ENCODE data around the gene MAT2B. TPM values are rescaled to one million over a fixed set of nuclear protein-coding genes. Genes with fewer than 3 reads are reported as not detected.

Gene MAT2B
- total and polyA plus RNA-seq, 2 of the 13 experiments (the other 11 are each of a cell fraction or from before 2014, with no cell fraction given): 20.2 to 37.1 TPM

- TF ChIP-seq ZNF337 (CRISPR knock-in tag; IDR thresholded peaks at IDR 0.05; ENCODE audit: borderline replicate concordance, low read depth) (peak; percentile 48; the same call in 1 of the 2 replicates), SATB2 (CRISPR knock-in tag; IDR thresholded peaks at IDR 0.05) (0 out of 2 replicates have a peak, but pooled peaks have one; percentile 60), SETDB1 (CRISPR knock-in tag; IDR thresholded peaks at IDR 0.05; ENCODE audit: borderline replicate concordance) (no peak), ATF7 (IDR thresholded peaks at IDR 0.05) (no peak), ATF7 (CRISPR knock-in tag; IDR thresholded peaks at IDR 0.05) (no peak), ARID2 (CRISPR knock-in tag; IDR thresholded peaks at IDR 0.05; ENCODE audit: borderline replicate concordance) (peak; percentile 90), BORCS8-MEF2B (CRISPR knock-in tag; IDR thresholded peaks at IDR 0.05) (peak; percentile 86; the same call in 1 of the 2 replicates), ARID3A (IDR thresholded peaks at IDR 0.05; ENCODE audit: low read depth, low read length) (no peak), MLX (CRISPR knock-in tag; IDR thresholded peaks at IDR 0.05) (no peak), ZNF251 (CRISPR knock-in tag; IDR thresholded peaks at IDR 0.05) (no peak), KDM1A (CRISPR knock-in tag; IDR thresholded peaks at IDR 0.05) (no peak), FOXA1 (IDR thresholded peaks at IDR 0.05) (no peak), FOXA1 (CRISPR knock-in tag; IDR thresholded peaks at IDR 0.05) (0 out of 2 replicates have a peak, but pooled peaks have one; percentile 13), NR2F6 (IDR thresholded peaks at IDR 0.05) (no peak), NR2F6 (CRISPR knock-in tag; IDR thresholded peaks at IDR 0.05) (0 out of 2 replicates have a peak, but pooled peaks have one; percentile 21), ATF3 (CRISPR knock-in tag; IDR thresholded peaks at IDR 0.05) (no peak), THAP9 (CRISPR knock-in tag; IDR thresholded peaks at IDR 0.05; ENCODE audit: borderline replicate concordance) (peak; percentile 88), AKNA (CRISPR knock-in tag; IDR thresholded peaks at IDR 0.05; ENCODE audit: borderline replicate concordance) (peak; percentile 60; the same call in 1 of the 2 replicates), SKI (IDR thresholded peaks at IDR 0.05; ENCODE audit: partially characterized antibody) (no peak), SRSF9 (IDR thresholded peaks at IDR 0.05; ENCODE audit: borderline replicate concordance, insufficient read depth, low read depth, low read length, poor library complexity, severe bottlenecking) (no peak)
These were observed 45.4 kb upstream of the MAT2B start, which contains the start of gene NUDCD2 (continued) for GRCh38 chr5:163459819-163460561.
